Nephron progenitor cell (in vitro differentiated cells): ENCODE results near the gene ADAP1.

Experiments
- DNase-seq: peaks from one replicate; pipeline ENCODE4 v3.0.0; 2021
- H3K27ac Mint-ChIP-seq: 2 replicates; pipeline ENCODE4 v1.8.0; 2021; ENCODE audit warnings: mild to moderate bottlenecking, moderate library complexity, mixed read lengths
- H3K27me3 Mint-ChIP-seq: 2 replicates; pipeline ENCODE4 v1.8.0; 2021; ENCODE audit warnings: mild to moderate bottlenecking, low read depth, mixed read lengths; ENCODE audit not compliant: poor library complexity
- H3K36me3 Mint-ChIP-seq: 2 replicates; pipeline ENCODE4 v1.8.0; 2021; ENCODE audit warnings: low read depth, mixed read lengths
- H3K4me1 Mint-ChIP-seq: 2 replicates; pipeline ENCODE4 v1.8.0; 2021; ENCODE audit warnings: mixed read lengths
- H3K4me3 Mint-ChIP-seq: 2 replicates; pipeline ENCODE4 v1.8.0; 2021; ENCODE audit warnings: mild to moderate bottlenecking, moderate library complexity, mixed read lengths
- H3K9me3 Mint-ChIP-seq: 2 replicates; pipeline ENCODE4 v1.8.0; 2021; ENCODE audit warnings: mild to moderate bottlenecking, moderate library complexity, mixed read lengths
- TF ChIP-seq, protein P1 (sequence below): fragments of 200-600 bp; sonication (generic); IDR thresholded peaks from 2 replicates; pipeline ENCODE4 v1.5.0; 2021; ENCODE audit warnings: antibody characterized with exemption

ADAP1 gene

DNA sequence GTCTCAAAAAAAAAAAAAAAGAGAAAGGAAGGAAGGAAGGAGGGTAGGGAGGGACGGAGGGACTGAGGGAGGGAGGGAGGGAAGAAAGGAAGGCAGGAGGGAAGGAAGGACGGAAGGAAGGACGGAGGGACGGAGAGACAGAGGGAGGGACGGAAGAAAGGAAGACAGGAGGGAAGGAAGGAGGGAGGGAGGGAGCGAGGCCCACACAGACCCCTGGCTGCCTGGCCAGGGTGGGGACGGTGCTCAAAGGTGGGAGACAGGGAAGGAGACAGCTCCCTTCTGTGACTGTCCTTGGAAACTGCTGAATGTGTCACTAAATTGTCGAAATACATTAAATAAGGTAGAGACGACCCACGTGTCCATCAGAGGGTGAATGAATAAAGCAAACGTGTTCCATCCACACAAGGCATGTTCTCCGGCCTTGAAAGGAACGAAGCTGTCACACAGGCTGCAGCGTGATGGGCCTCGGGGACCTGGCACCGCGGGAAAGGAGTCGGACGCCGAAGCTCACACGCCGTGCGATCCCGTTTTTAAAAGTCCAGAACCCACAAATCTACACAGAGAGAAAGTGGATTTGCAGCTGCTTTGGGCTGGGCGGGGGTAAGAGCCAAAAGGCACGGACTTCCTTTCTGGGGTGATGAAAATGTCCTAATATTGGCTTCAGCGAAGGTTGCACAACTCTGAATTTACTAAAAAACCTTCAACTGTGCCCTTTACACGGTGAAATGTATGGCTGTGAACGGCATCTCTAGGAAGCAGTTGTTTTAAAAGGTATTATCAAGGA, 23.3 kb downstream of the ADAP1 start:
- H3K27me3 Mint-ChIP-seq = peaks cover 16% of the 10 kb centered on the region
- no peaks in the 10 kb centered on the region for H3K36me3 Mint-ChIP-seq
- peak overlapping the region; percentile 35 for H3K27ac Mint-ChIP-seq
- TF ChIP-seq, protein P1, sequence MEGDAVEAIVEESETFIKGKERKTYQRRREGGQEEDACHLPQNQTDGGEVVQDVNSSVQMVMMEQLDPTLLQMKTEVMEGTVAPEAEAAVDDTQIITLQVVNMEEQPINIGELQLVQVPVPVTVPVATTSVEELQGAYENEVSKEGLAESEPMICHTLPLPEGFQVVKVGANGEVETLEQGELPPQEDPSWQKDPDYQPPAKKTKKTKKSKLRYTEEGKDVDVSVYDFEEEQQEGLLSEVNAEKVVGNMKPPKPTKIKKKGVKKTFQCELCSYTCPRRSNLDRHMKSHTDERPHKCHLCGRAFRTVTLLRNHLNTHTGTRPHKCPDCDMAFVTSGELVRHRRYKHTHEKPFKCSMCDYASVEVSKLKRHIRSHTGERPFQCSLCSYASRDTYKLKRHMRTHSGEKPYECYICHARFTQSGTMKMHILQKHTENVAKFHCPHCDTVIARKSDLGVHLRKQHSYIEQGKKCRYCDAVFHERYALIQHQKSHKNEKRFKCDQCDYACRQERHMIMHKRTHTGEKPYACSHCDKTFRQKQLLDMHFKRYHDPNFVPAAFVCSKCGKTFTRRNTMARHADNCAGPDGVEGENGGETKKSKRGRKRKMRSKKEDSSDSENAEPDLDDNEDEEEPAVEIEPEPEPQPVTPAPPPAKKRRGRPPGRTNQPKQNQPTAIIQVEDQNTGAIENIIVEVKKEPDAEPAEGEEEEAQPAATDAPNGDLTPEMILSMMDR = no peak
- peaks cover 27% of the 10 kb centered on the region for H3K4me1 Mint-ChIP-seq
- H3K4me3 Mint-ChIP-seq = no peak overlapping the region
- DNase-seq = no peak
- H3K9me3 Mint-ChIP-seq = no peaks in the 10 kb centered on the region

DNA sequence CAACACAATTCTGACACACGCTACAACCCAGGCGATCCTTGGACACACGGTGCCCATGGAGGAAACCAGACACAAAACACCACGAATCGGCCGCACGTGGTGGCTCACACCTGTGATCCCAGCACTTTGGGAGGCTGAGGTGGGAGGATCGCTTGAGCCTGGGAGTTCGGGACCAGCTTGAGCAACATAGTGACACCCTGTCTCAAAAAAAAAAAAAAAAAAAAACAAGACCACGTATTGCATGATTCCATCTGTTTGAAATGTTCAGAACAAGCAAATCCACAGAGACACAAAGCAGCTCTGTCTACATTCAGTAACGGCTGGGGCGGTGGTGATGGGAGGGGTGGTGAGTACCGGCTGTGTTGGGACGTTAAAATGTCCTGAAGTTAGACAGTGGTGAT, 25.2 kb downstream of the ADAP1 start:
- no peaks in the 10 kb centered on the region for H3K36me3 Mint-ChIP-seq
- H3K9me3 Mint-ChIP-seq = no peaks in the 10 kb centered on the region
- DNase-seq = no peak
- TF ChIP-seq, protein P1 = no peak
- H3K4me1 Mint-ChIP-seq = peaks cover 26% of the 10 kb centered on the region
- peaks cover 16% of the 10 kb centered on the region for H3K27me3 Mint-ChIP-seq
- no peak overlapping the region for H3K27ac Mint-ChIP-seq
- H3K4me3 Mint-ChIP-seq = no peak overlapping the region

DNA sequence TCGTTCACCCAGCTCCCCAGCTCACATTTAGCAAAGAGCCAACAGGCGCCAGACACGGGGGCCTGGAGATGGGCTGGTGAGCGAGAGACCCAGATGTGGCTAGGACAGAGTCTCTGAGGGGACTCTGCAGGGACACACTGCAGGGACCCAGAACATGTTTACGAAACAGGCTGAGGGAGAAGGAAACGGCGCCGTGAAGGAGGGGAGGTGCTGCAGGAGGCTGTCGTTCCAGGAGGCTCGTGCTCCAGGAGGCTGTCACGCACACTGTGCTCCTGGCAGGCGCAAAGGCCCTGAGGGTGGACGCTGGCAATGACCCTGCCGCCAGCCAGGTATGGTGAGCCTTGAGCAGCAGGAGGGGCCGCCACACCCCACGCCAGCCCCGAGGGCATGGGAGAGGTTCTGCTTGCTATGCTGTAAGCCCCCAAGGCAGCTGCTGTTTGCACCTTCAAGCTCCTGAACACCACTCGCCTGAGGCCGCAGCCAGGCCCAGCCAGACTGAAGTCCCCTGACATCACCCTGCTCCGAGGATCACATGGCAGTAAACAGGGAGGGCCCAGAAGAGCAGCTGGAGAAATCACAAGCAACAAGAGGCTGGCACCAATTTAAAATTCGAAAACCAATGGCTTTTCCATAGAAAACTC, 27.3 kb downstream of the ADAP1 start:
- TF ChIP-seq, protein P1 = no peak
- no peak for DNase-seq
- Mint-ChIP-seq H3K9me3 (no peaks in the 10 kb centered on the region), H3K4me1 (peaks cover 34% of the 10 kb centered on the region), H3K27ac (no peak overlapping the region), H3K4me3 (no peak overlapping the region), H3K36me3 (no peaks in the 10 kb centered on the region), H3K27me3 (peaks cover 16% of the 10 kb centered on the region)

DNA sequence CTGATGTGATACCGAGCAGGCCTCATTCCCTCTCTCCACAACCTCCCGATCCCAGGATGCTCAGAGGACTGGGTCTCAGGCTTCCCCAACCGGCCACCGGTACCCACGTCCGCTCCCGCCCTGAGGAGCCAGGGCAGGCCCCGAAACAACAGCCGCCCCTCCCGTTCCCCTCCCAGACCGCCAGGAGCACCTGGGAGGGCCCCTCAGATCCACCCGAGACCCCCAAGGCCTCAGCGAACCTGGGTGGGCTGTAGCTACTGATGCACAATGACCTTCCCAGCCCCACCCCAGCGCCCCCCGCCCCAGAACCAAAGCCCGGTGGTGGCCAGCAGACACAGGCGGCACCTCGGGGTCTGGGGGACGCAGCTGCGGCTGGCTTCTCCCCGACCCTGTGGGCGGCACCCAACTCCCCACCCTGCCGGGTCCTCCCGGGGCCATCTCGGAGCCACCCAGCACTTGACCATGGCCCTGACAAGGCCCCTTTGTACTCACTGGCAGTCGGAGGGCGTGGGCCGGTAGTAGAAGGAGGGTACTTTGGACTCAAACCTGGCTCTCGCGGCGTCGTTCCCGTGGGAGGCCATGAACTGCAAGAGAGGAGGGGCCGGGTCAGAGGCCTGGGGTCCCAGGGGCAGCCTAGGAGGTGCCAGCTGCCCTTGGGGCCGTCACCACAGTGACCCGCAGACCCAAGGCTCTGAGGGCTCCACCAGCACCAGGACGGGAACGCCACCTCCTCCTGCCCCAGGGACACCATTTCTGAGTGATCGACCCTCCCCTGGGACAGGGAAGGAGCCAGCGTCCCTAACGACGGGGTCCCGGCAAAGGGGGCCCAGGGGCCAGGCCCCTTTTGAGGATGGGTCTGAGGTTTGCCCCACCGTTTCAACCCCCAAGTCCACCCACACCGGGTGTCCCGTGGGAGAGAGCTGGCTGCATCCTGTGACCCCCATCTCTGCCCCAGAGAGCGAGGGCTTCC, 28.1 kb downstream of the ADAP1 start:
- TF ChIP-seq, protein P1 = no peak
- Mint-ChIP-seq H3K27ac (no peak overlapping the region), H3K4me1 (peaks cover 29% of the 10 kb centered on the region), H3K4me3 (no peak overlapping the region), H3K9me3 (no peaks in the 10 kb centered on the region), H3K36me3 (no peaks in the 10 kb centered on the region), H3K27me3 (peaks cover 15% of the 10 kb centered on the region)
- no peak for DNase-seq

DNA sequence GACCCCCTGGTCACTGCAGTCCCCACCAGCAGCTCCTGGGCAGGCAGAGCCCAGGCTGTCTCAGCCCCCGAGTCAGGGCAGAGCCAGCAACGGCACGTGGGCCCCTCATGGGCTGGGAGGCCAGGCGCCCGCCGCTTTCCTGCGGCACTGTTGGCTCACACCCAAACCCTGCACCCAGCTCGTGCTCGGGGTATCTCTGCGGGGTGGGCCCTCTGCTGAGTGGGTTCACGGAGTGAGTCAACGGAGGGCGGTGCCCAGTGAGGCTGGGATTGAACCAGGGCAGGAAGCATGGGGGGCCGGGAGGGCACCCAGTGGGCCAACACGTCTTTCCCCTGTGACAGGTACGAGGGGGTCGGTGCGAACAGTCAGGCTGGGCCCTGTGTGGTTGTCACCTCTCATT, 28.9 kb downstream of the ADAP1 start:
- DNase-seq = no peak

More for the DNA sequence above, 28.9 kb downstream of the ADAP1 start:
- Mint-ChIP-seq H3K4me1 (peaks cover 32% of the 10 kb centered on the region), H3K4me3 (no peak overlapping the region), H3K27me3 (peaks cover 10% of the 10 kb centered on the region), H3K36me3 (no peaks in the 10 kb centered on the region), H3K27ac (no peak overlapping the region), H3K9me3 (no peaks in the 10 kb centered on the region)
- TF ChIP-seq, protein P1 = no peak
